ENCODE data around the gene RNASE9.
"Not testable (repeated sequence)": the region's sequence is repeated elsewhere in the genome, so short reads cannot be mapped to it uniquely, and the experiment has no call there.

Gene RNASE9

GRCh38 chr14:20522332-20522731, 38.5 kb downstream of the RNASE9 start:
- DNase-seq (ENCODE audit: low read depth in 2 of 2), result no peak
- no peak for TF ChIP-seq CTCF (IDR thresholded peaks at IDR 0.05; ENCODE audit: low read depth, low read length)

GRCh38 chr14:20516921-20517320, 43.9 kb downstream of the RNASE9 start:
- peak; percentile 67 to 90 for DNase-seq (ENCODE audit: low read depth in 2 of 2)
- no peak for TF ChIP-seq CTCF (IDR thresholded peaks at IDR 0.05; ENCODE audit: low read depth, low read length)
- no peak overlapping the region for H3K4me3 ChIP-seq (replicated peaks in 1 of 2; ENCODE audit: low read depth in 2 of 2, low read length in 2 of 2)

More at GRCh38 chr14:20522332-20522731, 38.5 kb downstream of the RNASE9 start:
- no peak overlapping the region for H3K4me3 ChIP-seq (replicated peaks in 1 of 2; ENCODE audit: low read depth in 2 of 2, low read length in 2 of 2)

GRCh38 chr14:20515846-20516245, 45.0 kb downstream of the RNASE9 start:
- no peak overlapping the region for H3K4me3 ChIP-seq (replicated peaks in 1 of 2; ENCODE audit: low read depth in 2 of 2, low read length in 2 of 2)
- TF ChIP-seq CTCF (IDR thresholded peaks at IDR 0.05; ENCODE audit: low read depth, low read length), result no peak
- peak in 1 of 2 donors; percentile 12 for DNase-seq (ENCODE audit: low read depth in 2 of 2)

- TF ChIP-seq CTCF (IDR thresholded peaks at IDR 0.05; ENCODE audit: low read depth, low read length), result no peak
- H3K4me3 ChIP-seq (replicated peaks in 1 of 2; ENCODE audit: low read depth in 2 of 2, low read length in 2 of 2), result no peak overlapping the region
- peak; percentile 9 to 65 for DNase-seq (ENCODE audit: low read depth in 2 of 2)
These were observed 48.5 kb downstream of the RNASE9 start for GRCh38 chr14:20512177-20512905.

- H3K4me3 ChIP-seq (replicated peaks in 1 of 2; ENCODE audit: low read depth in 2 of 2, low read length in 2 of 2), result no peak overlapping the region
- no peak for DNase-seq (ENCODE audit: low read depth in 2 of 2)
- no peak for TF ChIP-seq CTCF (IDR thresholded peaks at IDR 0.05; ENCODE audit: low read depth, low read length)
These were observed 52.5 kb downstream of the RNASE9 start for GRCh38 chr14:20508367-20508766.

GRCh38 chr14:20507537-20507936, 53.3 kb downstream of the RNASE9 start:
- H3K4me3 ChIP-seq (replicated peaks in 1 of 2; ENCODE audit: low read depth in 2 of 2, low read length in 2 of 2); DNase-seq (ENCODE audit: low read depth in 2 of 2): not testable (repeated sequence)

- not testable (repeated sequence) for DNase-seq (ENCODE audit: low read depth in 2 of 2); H3K4me3 ChIP-seq (replicated peaks in 1 of 2; ENCODE audit: low read depth in 2 of 2, low read length in 2 of 2)
These were observed 54.1 kb downstream of the RNASE9 start for GRCh38 chr14:20506752-20507151.

GRCh38 chr14:20506276-20506675, 54.6 kb downstream of the RNASE9 start:
- DNase-seq (ENCODE audit: low read depth in 2 of 2); H3K4me3 ChIP-seq (replicated peaks in 1 of 2; ENCODE audit: low read depth in 2 of 2, low read length in 2 of 2): not testable (repeated sequence)
